Measurements from ENCODE around the gene ADCY5. TPM values are rescaled to one million over a fixed set of nuclear protein-coding genes. Genes with fewer than 3 reads are reported as not detected.

Gene ADCY5
- total RNA-seq, 1 donor from 2014 or later = 6.8 TPM

GRCh38 chr3:123344175-123344906 lies 104.5 kb downstream of the ADCY5 start:
- no peak for TF ChIP-seq CTCF (IDR thresholded peaks at IDR 0.05; ENCODE audit: unreplicated experiment)
- H3K36me3 Mint-ChIP-seq = no peaks in the 10 kb centered on the region
- H3K27ac Mint-ChIP-seq = no peak overlapping the region
- DNase-seq (ENCODE audit: low spot score in 2 of 2, unreplicated experiment in 2 of 2) = no peak
- H3K9me3 Mint-ChIP-seq = no peaks in the 10 kb centered on the region
- peaks cover 7% of the 10 kb centered on the region for H3K4me1 Mint-ChIP-seq
- peaks cover 18% of the 10 kb centered on the region for H3K27me3 Mint-ChIP-seq (ENCODE audit: low read depth)
- H3K4me3 Mint-ChIP-seq = no peak overlapping the region

GRCh38 chr3:123343296-123344174 lies 105.4 kb downstream of the ADCY5 start:
- no peaks in the 10 kb centered on the region for H3K9me3 Mint-ChIP-seq
- peaks cover 7% of the 10 kb centered on the region for H3K4me1 Mint-ChIP-seq
- H3K27me3 Mint-ChIP-seq (ENCODE audit: low read depth) = peaks cover 10% of the 10 kb centered on the region
- no peak overlapping the region for H3K27ac Mint-ChIP-seq
- TF ChIP-seq CTCF (IDR thresholded peaks at IDR 0.05; ENCODE audit: unreplicated experiment) = no peak
- no peak for DNase-seq (ENCODE audit: low spot score in 2 of 2, unreplicated experiment in 2 of 2)
- H3K36me3 Mint-ChIP-seq = no peaks in the 10 kb centered on the region
- no peak overlapping the region for H3K4me3 Mint-ChIP-seq

- H3K27ac Mint-ChIP-seq = no peak overlapping the region
- DNase-seq (ENCODE audit: low spot score in 2 of 2, unreplicated experiment in 2 of 2) = no peak
- TF ChIP-seq CTCF (IDR thresholded peaks at IDR 0.05; ENCODE audit: unreplicated experiment) = no peak
- peaks cover 2% of the 10 kb centered on the region for H3K27me3 Mint-ChIP-seq (ENCODE audit: low read depth)
- H3K36me3 Mint-ChIP-seq = no peaks in the 10 kb centered on the region
- no peak overlapping the region for H3K4me3 Mint-ChIP-seq
- no peaks in the 10 kb centered on the region for H3K9me3 Mint-ChIP-seq
- H3K4me1 Mint-ChIP-seq = peaks cover 7% of the 10 kb centered on the region
These were observed 106.2 kb downstream of the ADCY5 start for GRCh38 chr3:123342631-123343080.

- Mint-ChIP-seq H3K27me3 (ENCODE audit: low read depth) (no peaks in the 10 kb centered on the region), H3K4me1 (peaks cover 7% of the 10 kb centered on the region), H3K27ac (no peak overlapping the region), H3K4me3 (no peak overlapping the region), H3K9me3 (no peaks in the 10 kb centered on the region), H3K36me3 (no peaks in the 10 kb centered on the region)
- no peak for TF ChIP-seq CTCF (IDR thresholded peaks at IDR 0.05; ENCODE audit: unreplicated experiment)
- no peak for DNase-seq (ENCODE audit: low spot score in 2 of 2, unreplicated experiment in 2 of 2)
These were observed 106.8 kb downstream of the ADCY5 start for GRCh38 chr3:123341871-123342630.

- H3K4me1 Mint-ChIP-seq = peaks cover 7% of the 10 kb centered on the region
- no peak overlapping the region for H3K4me3 Mint-ChIP-seq
- TF ChIP-seq CTCF (IDR thresholded peaks at IDR 0.05; ENCODE audit: unreplicated experiment) = no peak
- no peak for DNase-seq (ENCODE audit: low spot score in 2 of 2, unreplicated experiment in 2 of 2)
- no peaks in the 10 kb centered on the region for H3K27me3 Mint-ChIP-seq (ENCODE audit: low read depth)
- no peaks in the 10 kb centered on the region for H3K36me3 Mint-ChIP-seq
- H3K9me3 Mint-ChIP-seq = no peaks in the 10 kb centered on the region
- no peak overlapping the region for H3K27ac Mint-ChIP-seq
These were observed 108.6 kb downstream of the ADCY5 start for GRCh38 chr3:123340336-123340735.
